Urothelium cell line (cell line): ENCODE measurements around the gene DLGAP1.
"Not testable (repeated sequence)": the region's sequence is repeated elsewhere in the genome, so short reads cannot be mapped to it uniquely, and the experiment has no call there.

ENCODE experiments used
- DNase-seq: peaks from one replicate; pipeline ENCODE4 v3.0.0; 2011; ENCODE audit warnings: low spot score, mixed read lengths
- FAIRE-seq: peaks from 2 replicates; lab custom pipeline; 2011; peaks lifted over from hg19 to GRCh38; lab: Jason Lieb, UNC

DLGAP1 gene

DNA sequence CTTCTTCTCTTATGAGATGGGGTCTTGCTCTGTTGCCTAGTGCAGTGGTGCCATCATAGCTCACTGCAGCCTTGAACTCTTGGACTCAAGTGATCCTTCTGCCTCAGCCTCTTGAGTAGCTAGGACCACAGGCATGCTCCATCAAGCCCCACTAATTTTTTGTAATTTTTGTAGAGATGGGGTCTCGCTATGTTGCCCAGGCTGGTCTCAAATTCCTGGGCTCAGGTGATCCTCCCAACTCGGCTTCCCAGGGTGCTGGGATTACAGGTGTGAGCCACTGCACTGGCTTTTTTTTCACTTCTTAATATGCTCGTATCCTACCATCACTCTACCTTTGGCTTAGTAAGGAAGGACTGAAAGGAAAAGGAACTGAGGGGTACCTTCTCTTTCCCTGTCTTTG, 983.0 kb downstream of the DLGAP1 start:
- DNase-seq = not testable (repeated sequence)
- FAIRE-seq = peak; percentile 5

DNA sequence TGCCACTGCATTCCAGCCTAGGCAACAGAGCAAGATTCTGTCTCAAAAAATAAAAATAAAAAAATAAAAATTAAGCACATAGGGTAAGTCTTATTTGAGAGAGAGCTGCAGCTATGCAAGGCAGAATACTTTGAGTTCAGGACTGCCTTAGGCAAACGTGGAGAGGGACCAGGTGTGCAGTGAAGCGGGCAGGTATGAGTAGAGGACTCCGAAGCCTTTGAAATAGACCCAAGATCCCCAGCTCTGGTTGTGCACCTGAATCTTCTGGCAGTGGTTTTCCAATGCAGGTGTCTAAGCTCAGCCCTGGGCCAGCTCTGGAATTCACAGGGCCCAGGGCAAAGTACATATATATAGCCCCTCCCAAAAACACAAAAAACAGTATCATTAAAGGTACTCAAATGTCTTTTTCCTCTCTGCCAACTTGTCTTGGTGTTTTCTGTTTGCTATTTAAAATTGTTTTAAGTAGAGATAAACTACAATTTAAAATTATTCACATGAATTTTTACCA, 983.9 kb downstream of the DLGAP1 start:
- FAIRE-seq = no peak

DNA sequence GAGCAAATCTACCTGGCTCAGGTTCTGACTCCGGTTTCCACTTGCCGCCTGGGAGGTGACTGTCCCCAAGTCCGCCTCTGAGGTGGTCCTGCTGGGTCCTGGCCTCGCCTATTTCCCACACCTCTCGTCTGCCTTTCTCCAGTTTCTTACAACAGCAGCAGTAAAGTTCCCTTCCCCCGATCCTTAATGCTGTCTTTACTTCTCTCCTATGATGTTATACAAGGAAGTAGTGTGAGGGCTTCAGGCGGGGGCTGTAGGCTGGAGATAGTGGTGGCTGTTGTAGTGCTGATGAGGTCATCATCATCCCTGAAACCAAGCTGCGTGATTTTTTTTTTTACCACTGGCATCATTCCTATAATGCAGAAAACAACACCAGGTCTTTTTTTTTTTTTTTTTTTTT, 986.3 kb downstream of the DLGAP1 start:
- no peak for FAIRE-seq
- DNase-seq = no peak

More for the DNA sequence above, 983.9 kb downstream of the DLGAP1 start:
- no peak for DNase-seq

DNA sequence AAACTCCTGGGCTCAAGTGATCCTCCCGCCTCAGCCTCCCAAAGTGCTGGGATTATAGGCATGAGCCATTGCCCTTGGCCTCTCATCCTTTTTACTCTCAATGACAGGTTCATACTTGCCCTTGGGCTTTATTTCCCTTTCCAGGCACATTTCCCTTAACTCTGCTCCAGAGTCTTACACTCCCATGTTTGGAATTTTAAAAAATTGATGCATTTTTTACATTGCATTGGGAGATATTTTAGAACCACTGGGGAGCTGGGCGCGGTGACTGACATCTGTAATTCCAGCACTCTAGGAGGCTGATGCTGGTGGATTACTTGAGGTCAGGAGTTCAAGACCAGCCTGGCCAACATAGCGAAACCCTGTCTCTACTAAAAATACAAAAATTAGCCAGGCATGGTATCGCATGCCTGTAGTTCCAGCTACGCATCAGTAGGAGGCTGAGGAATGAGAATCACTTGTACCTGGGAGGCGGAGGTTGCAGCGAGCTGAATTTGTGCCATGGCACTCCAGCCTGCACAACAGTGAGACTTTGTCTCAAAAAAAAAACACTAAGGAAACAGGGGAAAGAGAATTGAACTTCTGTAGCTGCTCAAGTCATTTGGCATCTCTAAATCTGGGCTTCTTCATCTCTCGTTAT, 986.9 kb downstream of the DLGAP1 start:
- FAIRE-seq = no peak
- no peak for DNase-seq

DNA sequence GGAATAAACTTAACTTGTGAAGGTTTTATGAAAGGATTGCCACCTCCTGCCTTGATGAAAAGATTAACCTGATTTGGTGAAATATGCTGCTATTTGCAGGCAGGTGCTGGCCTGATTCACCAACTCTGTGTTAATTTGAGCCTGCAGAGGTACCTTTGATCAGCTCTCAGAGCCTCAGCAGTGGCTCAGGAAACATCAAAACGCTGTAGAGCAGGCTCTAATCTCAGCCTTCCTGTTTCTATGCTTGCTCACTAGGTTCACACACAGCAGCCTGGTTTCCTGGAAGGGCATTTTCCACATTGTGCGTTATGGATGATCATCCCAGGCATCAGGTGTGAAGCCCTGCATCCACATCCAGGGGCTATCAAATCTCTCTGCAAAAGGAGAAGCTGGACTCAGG, 988.2 kb downstream of the DLGAP1 start:
- FAIRE-seq (peak; percentile 9), DNase-seq (no peak)

DNA sequence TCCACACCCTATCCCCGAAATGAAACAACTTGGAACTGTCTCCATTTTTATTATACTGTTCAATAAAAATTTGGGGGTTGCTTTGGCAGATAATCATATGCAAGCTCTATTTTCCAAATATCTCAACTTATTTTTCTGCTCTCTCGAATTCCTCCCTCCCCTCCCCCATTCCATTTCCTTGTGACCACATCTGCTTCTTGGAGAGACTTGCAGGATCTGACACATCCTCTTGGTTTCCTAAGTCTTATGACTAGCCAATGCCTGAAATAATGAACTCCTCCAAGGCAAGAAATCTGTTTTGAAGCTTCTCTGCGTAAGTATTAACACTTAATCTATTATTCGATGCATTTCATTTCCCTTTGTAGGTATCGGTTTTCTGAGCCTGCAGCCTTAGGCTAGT, 989.1 kb downstream of the DLGAP1 start:
- FAIRE-seq = peak; percentile 27
- DNase-seq = peak; percentile 69

DNA sequence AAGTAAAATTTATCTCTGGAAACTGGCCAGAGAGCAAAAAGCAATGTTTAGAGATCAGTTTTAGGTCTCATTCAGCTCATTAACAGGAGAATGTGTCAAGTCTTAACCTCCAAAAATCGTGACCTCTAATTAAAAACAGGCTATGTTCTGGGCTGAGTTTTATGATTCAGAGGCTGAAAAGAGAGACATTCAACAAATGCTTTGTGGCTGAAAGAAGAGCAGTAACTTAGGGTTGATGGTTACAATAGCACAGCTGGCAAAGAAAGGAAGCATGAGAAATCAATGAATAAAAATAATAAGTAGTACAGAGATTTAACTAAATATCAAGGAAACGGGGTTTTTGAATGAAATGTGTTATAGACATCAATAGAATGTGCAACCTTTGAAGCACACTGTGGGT, 992.1 kb downstream of the DLGAP1 start:
- DNase-seq (no peak), FAIRE-seq (no peak)

DNA sequence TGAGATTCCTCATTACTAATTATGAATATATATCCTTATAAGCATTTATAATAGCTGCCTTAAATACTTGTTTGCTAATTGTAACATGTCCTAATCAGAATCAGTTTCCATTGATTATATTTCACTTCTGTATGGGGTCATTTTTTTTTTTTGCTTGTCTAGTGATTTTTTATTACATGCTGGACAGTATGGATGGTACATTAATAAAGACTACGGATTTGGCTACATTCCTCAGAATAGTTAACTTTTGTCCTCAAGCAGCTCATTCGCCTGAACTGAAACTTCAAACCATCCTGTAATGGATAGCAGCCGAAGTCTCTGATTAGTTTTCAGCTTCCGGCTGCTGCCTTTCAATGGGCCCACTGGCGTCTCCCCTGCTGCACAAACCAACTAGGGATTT, 993.4 kb downstream of the DLGAP1 start:
- FAIRE-seq = no peak
- no peak for DNase-seq

DNA sequence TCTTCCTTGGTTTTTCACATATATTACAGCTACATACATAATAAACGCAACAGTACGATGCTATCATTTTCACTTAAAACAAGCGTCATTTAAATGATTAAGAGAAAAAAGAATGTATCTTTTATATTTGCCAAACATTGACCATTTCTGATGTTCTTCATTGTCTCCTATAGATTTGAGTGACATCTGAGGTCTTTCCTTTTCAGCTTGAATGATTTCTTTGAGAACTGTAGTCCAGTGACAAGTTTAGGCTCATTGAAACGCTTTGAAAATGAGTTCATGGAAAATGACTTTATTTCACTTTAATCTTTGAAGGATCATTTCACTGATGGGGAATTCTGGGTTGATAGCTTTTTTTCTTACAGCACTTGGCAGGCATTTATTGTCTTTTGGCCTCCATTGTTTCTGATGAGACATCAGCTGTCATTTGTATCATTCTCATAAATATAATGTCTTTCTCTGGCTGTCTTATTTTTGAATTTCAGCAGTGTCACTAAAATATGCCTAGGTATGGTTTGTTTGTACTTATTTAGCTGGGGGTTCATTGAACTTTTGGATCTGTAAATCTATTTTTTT, 994.2 kb downstream of the DLGAP1 start:
- DNase-seq (no peak), FAIRE-seq (peak; percentile 53)

DNA sequence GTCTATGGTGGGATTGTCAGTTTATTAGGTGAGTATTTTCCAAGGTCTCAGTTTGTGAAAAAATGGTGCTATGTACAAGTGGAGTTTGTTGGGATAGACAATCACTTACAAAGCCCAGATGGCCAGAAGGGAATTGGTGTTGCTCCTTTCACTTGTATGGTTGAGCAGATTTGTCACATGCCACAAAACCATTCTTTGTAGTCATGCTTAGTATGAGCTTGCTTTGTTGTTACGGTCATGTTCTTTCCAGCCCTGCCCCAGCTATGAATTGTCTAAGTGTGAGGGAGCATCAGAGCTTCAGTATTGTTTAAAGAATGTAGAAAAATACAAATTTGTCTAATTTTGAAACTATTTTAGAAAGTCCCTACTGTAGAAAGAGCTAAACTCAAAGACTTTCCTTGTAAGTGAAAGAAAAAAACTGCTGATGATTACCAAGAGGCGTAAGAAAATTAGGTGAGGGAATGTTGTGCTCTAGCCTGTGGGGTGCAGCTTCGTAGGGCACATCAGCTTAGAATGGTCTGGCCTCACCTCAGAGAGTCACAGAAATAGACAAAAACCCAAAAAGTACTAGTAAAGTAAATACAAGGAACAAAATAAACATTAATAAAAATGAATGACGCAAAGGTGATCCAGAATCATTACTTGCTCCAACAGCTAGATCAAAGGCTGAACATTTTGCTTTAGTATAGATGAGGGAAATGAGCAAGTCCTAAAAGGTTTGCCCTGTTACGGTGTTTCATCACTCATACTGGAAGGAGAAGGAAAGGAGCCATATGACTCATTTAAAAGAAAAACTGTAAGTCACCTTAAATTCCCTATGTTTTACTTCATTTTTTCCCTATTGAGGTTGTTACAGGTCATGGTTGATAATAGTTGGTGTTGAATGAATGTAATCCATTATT, 995.9 kb downstream of the DLGAP1 start:
- DNase-seq (no peak), FAIRE-seq (peak; percentile 98)

DNA sequence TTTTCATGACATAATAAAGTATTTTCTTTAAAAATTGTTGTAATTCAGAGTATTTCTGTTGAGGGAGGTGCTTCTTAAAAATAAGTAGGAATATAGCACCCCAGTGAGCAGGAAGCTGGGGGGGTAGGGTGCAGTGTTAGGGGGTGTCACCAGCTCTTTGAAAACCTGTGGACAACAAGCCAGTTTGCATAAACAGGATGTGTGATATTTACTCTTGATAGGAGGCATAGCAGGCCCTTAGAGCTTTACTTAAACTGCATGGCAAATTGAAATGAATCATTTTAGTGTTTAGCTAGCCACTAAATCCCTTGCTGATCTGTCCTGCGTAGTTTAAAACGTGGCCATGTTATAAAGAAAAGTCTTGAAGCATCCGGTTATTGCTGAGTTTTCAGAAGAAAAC, 996.7 kb downstream of the DLGAP1 start:
- FAIRE-seq (peak; percentile 5), DNase-seq (no peak)

DNA sequence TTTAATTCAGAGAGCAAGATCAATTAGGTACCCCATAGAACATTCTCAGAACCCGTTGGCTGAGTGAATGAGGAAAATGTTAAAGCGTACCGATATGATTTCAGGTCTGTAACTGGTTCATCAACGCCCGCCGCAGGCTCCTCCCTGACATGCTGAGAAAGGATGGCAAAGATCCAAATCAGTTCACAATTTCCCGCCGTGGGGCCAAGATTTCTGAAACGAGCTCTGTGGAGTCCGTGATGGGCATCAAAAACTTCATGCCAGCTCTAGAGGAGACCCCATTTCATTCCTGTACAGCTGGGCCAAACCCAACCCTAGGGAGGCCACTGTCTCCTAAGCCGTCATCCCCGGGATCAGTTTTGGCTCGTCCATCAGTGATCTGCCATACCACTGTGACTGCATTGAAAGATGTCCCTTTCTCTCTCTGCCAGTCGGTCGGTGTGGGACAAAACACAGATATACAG, 997.8 kb downstream of the DLGAP1 start:
- DNase-seq = no peak

DNA sequence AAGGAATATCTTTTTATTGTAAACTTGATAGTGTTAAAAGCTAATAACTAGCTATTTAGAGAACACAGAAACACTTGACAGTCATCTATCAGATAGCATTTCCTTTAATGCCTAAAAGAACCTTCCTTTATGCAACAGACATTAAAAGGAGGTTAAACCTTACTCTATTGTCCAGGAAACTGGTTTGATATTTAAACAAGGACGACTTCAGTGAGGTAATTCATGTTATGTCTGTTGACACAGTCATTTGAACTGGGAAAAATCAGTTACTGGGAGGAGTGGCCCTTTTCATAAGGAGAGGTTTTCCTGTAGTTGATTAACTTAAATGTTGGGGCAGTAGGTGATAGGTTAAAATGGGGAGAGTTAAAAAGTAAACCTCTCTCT, 998.4 kb downstream of the DLGAP1 start:
- FAIRE-seq (no peak), DNase-seq (no peak)

More for the DNA sequence above, 997.8 kb downstream of the DLGAP1 start:
- peak; percentile 13 for FAIRE-seq

DNA sequence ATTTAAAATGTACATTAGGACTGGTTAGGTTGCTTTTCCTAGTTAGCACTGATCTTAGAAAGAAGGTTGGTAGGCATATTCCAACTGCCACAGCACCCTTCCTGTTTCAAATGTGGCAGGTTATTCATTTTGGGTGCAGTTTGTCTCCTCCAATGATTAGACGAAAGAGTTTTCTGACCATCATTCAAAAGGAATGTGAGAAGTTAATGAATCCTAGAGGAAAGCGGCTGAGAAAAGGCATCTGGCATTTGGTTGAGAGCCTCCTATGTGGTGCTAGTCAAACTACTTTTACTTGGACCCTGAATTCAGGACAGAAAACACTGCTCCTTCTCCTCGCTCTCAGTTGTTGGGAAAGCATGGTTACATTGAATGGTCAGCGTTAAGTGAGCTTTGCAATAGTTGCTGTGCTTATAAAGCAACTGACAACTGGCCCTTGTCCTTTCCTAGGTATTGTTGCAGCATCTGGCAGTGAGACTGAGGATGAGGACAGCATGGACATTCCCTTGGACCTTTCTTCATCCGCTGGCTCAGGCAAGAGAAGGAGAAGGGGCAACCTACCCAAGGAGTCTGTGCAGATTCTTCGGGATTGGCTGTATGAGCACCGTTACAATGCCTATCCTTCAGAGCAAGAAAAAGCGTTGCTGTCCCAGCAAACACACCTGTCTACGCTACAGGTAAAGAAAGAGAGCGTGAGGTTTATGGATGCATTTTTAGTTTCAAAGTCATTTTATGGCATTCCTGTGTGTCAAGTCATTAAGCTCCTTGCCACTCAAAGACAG, 999.0 kb downstream of the DLGAP1 start:
- DNase-seq (no peak), FAIRE-seq (peak; percentile 86)

DNA sequence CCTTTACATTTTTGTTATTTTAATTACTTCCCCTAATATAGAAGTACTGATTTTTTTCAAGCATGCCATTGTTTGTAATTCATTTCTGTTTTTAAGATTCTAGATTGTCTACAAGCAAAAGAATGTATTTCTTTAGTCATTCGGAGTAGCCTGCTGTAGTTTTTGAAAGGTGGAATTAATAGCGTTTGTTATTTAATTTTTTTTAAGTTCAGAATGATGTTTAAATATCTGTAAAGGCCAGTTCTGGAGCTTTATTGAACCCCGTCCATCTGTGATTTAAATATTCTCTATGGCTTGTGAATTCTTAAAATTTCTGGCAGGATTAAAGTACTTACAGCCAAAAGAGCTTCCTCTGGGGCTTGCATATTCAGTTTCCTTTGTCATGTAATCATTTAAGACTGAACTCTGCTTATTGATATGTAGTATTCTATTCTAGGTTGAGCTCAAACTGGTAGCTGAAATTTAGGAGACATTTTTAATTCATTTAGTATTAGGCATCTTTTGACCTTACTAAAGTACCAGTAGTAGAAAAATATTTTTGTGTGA, 999.9 kb downstream of the DLGAP1 start:
- FAIRE-seq = peak; percentile 73
- DNase-seq = no peak

DNA sequence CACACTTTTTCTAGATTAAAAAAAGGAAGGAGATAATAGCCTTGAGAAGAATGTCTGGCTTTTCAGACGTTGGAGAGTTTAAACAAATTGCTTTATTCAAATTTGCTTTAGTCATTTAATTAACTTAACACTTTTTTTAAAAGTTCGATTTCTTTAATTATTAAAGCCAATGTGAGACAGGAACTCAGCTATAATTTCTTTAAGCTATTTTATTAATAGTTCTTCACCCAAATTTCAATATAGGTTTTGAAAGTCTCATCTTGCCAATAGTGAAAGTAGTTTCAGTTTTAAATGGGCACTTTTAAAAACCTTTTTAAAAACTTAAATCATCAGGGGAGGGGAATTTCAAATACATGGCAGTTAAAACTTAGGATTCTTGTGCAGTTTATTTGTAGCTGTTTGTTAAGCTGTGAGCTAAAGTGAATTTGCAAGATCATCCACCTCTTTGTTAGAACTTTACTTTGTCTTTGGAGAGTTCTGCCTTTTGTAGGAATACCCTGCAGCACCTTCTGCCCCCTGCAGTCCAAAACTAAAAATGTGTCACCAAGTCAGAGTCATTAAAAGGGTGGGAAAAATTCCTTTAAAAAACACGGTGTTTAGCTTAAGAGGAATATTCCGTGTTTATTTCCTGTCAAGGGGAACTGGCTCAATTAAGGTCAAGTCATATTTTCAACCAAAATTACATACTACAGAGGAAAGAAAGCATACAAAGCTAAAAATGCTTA, 1000.6 kb downstream of the DLGAP1 start:
- no peak for FAIRE-seq
- peak; percentile 82 for DNase-seq

DNA sequence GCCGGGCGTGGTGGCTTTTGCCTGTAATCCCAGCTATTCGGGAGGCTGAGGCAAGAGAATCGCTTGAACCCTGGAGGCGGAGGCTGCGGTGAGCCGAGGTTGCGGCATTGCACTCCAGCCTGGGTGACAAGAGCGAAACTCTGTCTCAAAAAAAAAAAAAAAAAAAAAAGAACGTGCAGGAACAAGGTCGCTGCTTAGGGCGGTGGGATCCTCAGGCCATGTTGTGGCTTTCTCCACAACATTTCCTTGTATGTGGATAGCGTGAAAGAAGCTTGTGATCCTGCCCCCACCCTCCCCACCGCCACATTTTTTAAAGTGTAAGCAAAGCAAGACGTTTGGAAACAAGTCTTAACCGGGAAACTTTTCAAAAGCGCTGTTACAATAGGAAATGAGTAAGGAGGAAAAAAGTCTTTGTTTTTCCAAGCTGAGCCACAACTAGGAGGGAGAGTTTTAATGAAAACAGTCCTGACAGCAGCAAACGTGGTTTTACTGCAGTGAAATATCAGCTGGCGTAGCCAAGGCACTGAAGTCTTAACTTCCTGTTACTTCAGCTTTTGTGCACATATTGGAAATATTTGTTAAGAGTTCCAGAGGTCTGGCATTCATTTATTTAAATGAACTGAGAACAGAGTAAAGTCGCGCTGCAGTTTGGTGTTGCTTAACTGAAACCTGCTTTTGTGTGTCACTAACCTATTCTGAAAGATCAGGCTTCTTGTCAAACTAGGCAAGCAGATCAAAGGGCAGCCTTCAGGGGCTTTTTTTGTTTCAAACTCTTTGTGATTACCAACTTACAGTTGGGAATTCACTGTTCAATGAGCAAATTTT, 1001.4 kb downstream of the DLGAP1 start:
- FAIRE-seq (peak; percentile 68), DNase-seq (peak; percentile 53)

DNA sequence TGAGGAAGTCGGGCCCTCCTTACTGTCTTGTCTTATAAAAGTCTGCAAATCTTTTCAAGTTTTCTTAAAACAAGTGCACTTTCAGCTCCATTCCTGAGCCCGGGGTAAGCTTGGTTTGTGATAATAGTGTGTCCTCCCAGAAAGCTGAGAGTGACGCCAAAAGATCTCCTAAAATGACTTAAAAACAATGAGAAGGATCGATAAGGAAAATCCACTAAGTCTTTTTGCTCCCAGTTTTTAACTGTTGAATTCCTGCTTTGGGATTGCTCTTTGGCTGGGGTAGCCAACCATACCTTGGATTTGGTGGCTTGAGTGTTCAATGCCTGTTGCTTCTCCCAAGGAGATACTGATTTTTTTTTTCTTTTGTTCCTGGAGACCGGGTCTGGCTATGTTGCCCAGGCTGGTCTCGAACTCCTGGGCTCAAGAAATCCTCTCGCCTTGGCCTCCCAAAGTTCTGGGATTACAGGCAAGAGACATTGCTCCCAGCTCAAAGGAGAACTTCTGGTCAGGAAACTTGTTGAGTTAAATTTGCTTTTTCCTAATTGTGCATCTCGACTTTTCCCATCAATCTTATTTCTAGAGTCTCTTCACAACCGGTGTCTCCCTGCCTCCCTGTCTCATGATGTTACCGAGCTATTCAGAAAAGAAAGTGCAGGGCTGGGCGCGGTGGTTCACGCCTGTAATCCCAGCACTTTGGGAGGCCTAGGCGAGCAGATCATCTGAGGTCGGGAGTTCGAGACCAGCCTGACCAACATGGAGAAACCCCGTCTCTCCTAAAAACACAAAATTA, 1002.2 kb downstream of the DLGAP1 start:
- DNase-seq (no peak), FAIRE-seq (no peak)
